NCI-H2196 treated with DMSO at 0.1 percent for 48 hours (cell line): Measurements from ENCODE around the gene SLC9A2.

Source experiments
- DNase-seq: peaks from one replicate; lab custom pipeline; 2025; ENCODE audit not compliant: unreplicated experiment; lab: John Stamatoyannopoulos, UW

Gene SLC9A2

GRCh38 chr2:102672107-102672776, 52.9 kb downstream of the SLC9A2 start:
- DNase-seq = no peak

DNA sequence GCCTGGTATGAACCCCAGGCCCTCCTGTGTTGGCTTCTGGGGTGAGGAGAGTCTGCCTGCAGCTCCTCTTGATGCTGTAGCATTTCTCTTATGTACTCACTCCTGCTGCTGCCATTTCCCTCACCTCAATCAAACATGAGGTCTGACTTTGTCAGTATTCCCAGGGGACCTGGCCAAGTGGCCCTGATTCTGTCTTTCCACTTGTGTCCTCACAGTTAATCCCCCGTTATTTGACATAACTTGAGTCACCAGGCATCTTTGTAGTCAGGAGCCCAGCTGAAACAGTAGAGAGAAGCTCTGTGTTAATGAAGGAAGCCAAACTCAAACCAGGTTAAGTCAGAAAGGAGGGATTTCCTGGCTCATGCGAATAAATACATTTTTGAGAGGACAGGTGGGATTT, 55.0 kb downstream of the SLC9A2 start:
- DNase-seq = no peak

- no peak for DNase-seq
Observed at GRCh38 chr2:102674836-102675235, 55.5 kb downstream of the SLC9A2 start.

- no peak for DNase-seq
Observed at GRCh38 chr2:102677244-102678215, 58.2 kb downstream of the SLC9A2 start.

GRCh38 chr2:102678442-102678841, 59.1 kb downstream of the SLC9A2 start:
- DNase-seq = no peak

GRCh38 chr2:102686479-102687439, 67.4 kb downstream of the SLC9A2 start:
- no peak for DNase-seq

DNA sequence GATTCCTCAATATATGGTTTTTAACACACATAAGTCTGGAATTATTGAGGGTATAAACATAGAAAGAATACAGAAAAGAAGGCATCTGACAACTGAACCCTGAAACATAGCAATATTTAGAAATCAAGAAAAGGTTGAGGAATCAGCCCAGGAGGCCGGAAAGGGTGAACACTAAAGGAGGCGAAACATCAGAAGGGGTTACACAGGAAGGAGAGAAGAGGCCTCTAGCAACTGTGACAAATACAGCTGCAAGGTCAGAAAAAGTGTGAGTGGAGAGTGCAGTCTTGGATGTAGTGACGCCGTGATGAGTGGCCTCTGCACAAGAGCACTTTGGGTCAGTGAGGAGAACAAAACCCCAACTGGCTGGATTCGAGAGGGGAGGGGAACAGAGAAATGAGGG, 70.7 kb downstream of the SLC9A2 start:
- no peak for DNase-seq

DNA sequence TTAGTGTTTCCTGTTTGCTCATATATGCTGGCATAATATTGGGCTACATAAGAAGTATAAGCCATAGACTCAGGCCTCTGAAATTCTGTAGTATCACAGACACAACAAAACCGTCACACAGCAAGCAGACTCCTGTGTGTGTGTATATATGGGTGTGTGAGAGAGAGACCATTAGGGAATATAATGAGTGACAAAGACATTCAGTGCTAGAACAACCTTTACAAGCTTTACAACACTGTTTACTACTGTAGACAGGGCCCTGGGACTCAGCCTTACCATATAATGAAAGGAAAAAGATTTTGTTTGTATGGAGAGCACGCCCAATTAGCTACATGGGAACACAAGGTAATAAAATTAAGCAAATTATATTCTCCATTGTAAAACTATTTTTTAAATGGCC, 77.1 kb downstream of the SLC9A2 start:
- DNase-seq = no peak

GRCh38 chr2:102698369-102699111, 79.2 kb downstream of the SLC9A2 start:
- no peak for DNase-seq

DNA sequence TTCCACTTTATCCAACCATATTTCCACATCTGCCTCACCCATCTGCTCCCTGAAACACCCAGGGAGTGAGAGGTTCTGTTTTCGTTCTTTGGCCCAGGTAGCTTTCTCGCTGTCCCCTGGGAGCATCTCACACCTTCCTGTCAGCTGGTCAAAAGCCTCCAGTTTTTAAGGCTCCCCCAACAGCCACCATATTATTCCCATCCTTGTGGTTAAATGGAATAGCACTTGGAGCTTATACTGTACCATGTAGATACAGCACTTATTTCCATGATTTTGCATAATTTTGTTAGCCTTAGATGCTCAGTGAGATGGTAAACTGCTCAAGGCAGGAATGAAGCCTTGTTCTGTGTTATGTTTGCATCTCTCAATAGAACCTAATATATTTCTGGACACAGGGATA, 84.0 kb downstream of the SLC9A2 start:
- no peak for DNase-seq

DNA sequence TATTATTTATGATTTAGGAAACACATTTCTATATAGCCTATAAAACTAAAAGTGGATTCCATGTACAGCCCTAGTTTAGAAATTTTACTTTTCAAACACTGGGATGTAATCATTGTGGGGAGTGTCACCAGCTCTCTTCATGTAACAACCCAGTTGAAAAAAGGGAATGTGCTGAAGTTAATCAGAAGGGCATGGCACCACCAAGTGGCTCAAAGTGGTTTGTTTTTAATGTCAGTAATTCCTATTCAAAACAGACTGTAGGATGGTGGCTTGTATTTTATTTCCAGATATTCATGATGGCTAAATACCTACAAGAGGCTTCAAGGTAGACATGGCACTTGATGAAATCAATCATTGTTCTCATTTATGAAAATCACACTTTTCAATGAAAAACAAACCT, 84.4 kb downstream of the SLC9A2 start:
- no peak for DNase-seq

DNA sequence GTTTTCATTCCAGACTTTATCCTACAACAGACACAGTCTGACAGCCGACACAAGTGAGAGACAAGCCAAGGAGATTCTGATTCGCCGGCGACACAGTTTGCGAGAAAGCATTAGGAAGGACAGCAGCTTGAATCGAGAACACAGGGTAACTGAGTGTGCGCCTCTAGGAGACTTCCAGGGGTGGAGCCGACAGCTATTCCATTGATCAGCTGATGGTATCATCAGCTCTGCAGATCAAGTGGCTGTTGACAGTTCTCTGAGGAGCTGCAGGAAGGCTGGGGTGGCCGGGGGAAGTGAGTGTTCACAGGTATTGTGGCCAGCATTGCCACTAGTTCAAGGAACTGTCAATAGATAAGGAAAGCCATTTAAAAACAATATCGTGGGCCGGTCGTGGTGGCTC, 85.2 kb downstream of the SLC9A2 start:
- DNase-seq = no peak

- no peak for DNase-seq
Observed at GRCh38 chr2:102707796-102708695, 88.7 kb downstream of the SLC9A2 start.

DNA sequence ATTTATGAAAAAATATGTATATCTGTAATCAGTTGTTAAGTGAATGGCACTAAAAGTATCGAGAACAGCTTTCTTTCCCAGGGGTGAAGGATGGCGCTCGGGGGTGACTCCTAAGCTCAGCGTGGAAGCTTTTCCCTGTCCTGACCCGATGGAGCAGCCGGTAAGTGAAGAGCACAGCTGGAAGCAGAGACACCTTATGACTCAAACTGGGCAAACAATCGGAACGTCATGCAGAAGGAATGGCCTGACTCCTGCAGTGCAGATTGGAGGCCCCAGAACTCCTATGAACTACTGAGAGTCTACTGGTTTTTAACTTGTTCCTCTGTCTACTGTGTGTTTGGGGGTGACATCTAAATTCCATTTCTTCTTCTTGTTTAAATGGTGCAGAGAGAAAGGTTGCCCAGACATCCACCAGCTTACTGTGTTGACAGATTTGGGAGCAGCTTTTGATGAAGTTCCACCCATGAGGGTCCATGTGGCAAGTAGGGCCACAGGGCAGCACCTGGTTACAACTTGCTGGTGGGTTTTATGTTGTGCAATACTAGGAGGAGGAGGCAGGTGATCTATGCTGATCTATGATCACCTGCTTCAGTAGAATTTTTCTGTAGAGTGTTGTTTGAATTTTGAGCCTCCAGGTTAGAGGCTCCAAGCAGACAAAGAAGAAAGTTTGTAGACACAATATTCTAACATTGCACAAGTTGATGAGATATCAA, 89.7 kb downstream of the SLC9A2 start:
- no peak for DNase-seq

DNA sequence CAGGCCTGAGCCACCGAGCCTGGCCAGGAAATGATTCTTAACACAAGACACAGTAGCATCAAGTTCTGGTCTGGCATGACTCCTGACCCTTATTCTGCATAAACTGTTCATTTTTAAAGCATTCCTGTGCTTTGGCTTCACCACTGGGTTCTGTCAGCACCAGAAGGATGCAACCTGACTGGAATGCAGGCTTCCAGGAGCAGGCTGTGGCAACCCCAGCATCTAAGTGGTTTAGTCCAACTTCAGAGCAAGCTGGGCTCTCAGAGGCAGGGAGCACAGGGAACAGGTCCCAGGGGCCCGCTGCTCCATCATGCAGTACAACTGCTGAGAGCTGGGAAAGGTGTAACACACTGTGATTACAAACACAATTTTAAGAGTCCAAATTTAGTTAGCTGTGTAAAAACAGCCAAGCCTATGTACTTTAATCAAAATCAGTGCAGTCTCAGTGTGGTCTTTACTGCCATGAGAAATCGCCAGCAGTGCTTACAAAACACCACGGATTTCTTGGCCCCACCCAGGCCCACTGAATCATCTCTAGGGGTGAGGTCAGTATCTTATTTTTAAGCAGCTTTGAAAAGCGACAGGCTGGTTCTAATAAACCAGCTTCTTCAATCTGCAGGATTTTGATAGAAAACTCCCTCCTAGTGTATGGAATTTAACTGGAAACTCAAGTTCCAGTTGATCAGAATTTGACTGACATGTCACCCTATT, 98.1 kb downstream of the SLC9A2 start:
- DNase-seq = no peak

- DNase-seq = no peak
Observed at GRCh38 chr2:102718387-102719316, 99.3 kb downstream of the SLC9A2 start.

DNA sequence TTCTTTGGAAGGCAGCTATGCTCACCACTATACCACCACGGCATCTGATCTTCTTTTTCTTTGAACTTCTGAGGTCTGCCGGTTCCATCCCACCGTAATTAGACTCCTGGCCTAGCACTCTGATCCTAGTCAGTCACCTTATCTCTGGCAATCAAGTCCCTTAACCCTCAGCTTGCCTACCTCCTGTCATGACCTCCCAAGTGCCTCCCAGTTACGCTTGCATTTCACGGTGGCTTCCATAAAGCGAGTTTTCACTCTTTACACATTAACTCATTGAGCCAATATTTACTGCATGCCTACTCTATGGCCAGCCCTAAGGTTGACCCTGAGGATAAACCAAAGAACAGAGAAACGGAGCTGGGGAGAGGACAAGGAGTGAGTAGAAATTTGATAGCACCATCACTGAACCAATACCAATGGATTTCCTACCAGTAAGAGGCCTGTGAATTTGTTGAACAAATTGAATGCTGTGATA, 104.7 kb downstream of the SLC9A2 start:
- no peak for DNase-seq
